ENCODE data around the gene PDE5A. TPM values are rescaled to one million over a fixed set of nuclear protein-coding genes. Genes with fewer than 3 reads are reported as not detected.

Gene PDE5A
- 103 and 108 TPM in 2 replicates for polyA plus RNA-seq

GRCh38 chr4:119628281-119629141, at the start of gene PDE5A:
Gene PDE5A (minus strand): TSS chr4:119628804. CDS start chr4:119628671, 133 bp downstream.

